Measurements from ENCODE around the gene ASPSCR1. TPM values are rescaled to one million over a fixed set of nuclear protein-coding genes. Genes with fewer than 3 reads are reported as not detected.

Gene ASPSCR1
- total RNA-seq, 1 donor from 2014 or later, result 35.6 TPM

DNA sequence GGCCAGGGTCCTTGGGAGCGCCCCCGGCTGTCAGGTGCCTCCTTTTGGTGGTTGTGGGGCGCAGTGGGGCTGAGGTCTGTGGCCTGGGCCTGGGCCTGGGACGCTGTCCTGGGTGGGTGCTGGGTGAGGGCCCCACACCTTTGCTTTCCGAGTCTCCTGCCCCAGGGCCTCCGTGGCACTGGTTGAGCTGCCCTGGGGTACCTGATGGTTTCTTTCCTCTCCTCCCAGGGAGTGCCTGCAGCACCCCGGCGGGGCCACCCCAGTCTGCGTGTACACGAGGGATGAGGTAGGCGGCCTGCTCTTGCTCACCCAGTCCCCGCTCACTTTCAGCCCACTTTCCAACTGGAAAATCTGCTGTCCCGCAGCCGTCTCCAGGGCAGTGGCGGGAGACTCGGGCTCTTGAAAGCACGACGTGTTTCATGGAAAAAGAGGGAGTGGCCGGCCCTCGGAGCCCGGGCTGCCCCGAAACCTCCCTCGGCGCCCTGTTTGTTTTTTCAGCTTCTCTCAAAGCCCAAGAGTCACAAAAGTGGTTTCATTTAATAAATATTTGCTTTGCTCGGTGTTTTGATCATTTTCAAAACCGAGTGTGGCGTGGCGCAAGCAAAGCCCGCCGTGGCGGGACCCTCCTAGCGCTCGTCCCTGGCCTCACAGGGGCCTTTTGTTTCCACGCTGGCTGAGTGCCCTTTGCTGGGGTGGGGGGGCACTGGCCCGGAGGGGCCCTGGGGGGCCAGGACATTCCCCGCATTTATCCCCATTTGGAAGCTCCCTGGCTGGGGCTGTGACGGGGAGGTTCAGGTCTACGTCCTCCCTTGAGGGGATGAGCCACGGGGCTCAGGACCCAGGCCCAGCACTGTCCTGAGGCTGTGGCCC lies 17.4 kb downstream of the ASPSCR1 start:
- Mint-ChIP-seq H3K36me3 (peaks cover 10% of the 10 kb centered on the region), H3K4me3 (no peak overlapping the region), H3K9me3 (no peaks in the 10 kb centered on the region), H3K27me3 (no peaks in the 10 kb centered on the region), H3K27ac (peak overlapping the region; percentile 59), H3K4me1 (ENCODE audit: unreplicated experiment) (peaks cover 15% of the 10 kb centered on the region)
- no peak for TF ChIP-seq CTCF (conservative IDR thresholded peaks at IDR 0.05)
- no peak for DNase-seq (ENCODE audit: extremely low spot score, unreplicated experiment)

- TF ChIP-seq CTCF (conservative IDR thresholded peaks at IDR 0.05), result no peak
- Mint-ChIP-seq H3K27me3 (no peaks in the 10 kb centered on the region), H3K27ac (no peak overlapping the region), H3K36me3 (peaks cover 7% of the 10 kb centered on the region), H3K9me3 (no peaks in the 10 kb centered on the region), H3K4me3 (no peak overlapping the region), H3K4me1 (ENCODE audit: unreplicated experiment) (peaks cover 15% of the 10 kb centered on the region)
- no peak for DNase-seq (ENCODE audit: extremely low spot score, unreplicated experiment)
Measured at GRCh38 chr17:81995463-81996231, 18.2 kb downstream of the ASPSCR1 start.

GRCh38 chr17:81996232-81996756 lies 18.9 kb downstream of the ASPSCR1 start:
- H3K4me1 Mint-ChIP-seq (ENCODE audit: unreplicated experiment), result peaks cover 15% of the 10 kb centered on the region
- no peaks in the 10 kb centered on the region for H3K27me3 Mint-ChIP-seq
- peaks cover 4% of the 10 kb centered on the region for H3K36me3 Mint-ChIP-seq
- H3K27ac Mint-ChIP-seq, result no peak overlapping the region
- no peak for DNase-seq (ENCODE audit: extremely low spot score, unreplicated experiment)
- no peak overlapping the region for H3K4me3 Mint-ChIP-seq
- H3K9me3 Mint-ChIP-seq, result no peaks in the 10 kb centered on the region
- TF ChIP-seq CTCF (conservative IDR thresholded peaks at IDR 0.05), result no peak

DNA sequence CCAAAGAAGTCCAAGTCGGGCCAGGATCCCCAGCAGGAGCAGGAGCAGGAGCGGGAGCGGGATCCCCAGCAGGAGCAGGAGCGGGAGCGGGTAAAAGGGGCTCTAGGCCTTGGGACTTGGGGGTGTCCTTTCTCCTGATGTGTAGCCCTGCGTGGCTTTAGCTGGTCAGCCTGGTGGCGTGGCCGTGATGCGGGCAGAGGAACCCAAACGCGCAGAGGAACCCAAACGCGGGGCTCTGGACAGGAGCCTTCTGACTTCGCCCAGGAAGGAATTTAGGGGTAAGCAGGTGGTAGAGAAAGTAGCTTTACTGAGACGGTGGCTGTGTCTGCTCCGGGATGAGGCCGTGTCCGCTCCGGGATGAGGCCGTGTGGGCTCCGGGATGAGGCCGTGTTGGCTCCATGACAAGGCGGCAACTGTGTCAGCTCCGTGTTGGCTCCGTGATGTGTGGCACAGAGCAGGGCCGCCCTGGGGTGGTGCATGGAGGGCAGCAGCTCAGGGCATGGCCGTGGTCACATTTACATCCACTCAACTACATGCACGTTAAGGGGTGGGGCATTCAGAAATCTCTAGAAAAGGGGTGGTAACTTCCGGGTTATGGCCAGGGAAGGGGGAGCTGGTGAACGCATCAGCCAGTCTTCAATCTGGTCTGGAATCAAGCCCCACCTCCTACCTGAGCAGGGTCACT lies 19.5 kb downstream of the ASPSCR1 start:
- TF ChIP-seq CTCF (conservative IDR thresholded peaks at IDR 0.05), result no peak
- Mint-ChIP-seq H3K27ac (no peak overlapping the region), H3K9me3 (no peaks in the 10 kb centered on the region), H3K4me3 (no peak overlapping the region), H3K27me3 (no peaks in the 10 kb centered on the region), H3K4me1 (ENCODE audit: unreplicated experiment) (peaks cover 15% of the 10 kb centered on the region), H3K36me3 (peaks cover 4% of the 10 kb centered on the region)
- no peak for DNase-seq (ENCODE audit: extremely low spot score, unreplicated experiment)

DNA sequence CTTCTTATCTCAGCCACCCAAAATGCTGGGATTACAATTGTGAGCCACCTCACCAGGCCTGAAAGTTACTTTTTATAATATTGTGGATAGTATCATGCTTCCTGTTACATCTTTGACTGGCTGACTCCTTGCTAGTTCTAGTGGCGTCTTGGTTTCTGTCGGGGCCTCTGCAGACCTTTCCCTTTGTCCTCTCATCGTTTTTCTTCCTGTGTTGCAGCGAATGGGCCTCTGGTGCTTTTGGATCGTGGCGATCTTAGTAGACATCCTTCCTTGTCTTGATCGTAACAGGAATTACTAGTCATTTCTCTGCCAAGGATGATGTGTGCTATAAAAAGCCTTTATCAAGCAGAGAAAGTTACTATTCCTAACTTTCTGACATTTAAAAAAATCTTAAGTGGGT lies 20.8 kb downstream of the ASPSCR1 start:
- peaks cover 15% of the 10 kb centered on the region for H3K4me1 Mint-ChIP-seq (ENCODE audit: unreplicated experiment)
- no peaks in the 10 kb centered on the region for H3K9me3 Mint-ChIP-seq
- H3K27me3 Mint-ChIP-seq, result no peaks in the 10 kb centered on the region
- no peak for TF ChIP-seq CTCF (conservative IDR thresholded peaks at IDR 0.05)
- no peak overlapping the region for H3K27ac Mint-ChIP-seq
- peaks cover 4% of the 10 kb centered on the region for H3K36me3 Mint-ChIP-seq
- DNase-seq (ENCODE audit: extremely low spot score, unreplicated experiment), result no peak
- H3K4me3 Mint-ChIP-seq, result no peak overlapping the region

Measured in type B pancreatic cell (in vitro differentiated cells).